ENCODE results near the gene ZNF296. TPM values are rescaled to one million over a fixed set of nuclear protein-coding genes. Genes with fewer than 3 reads are reported as not detected.

ZNF296 gene
- total and polyA plus RNA-seq, 2 of the 8 experiments (the other 6 are each of a cell fraction or from before 2014, with no cell fraction given): 2.7 to 7.5 TPM

DNA sequence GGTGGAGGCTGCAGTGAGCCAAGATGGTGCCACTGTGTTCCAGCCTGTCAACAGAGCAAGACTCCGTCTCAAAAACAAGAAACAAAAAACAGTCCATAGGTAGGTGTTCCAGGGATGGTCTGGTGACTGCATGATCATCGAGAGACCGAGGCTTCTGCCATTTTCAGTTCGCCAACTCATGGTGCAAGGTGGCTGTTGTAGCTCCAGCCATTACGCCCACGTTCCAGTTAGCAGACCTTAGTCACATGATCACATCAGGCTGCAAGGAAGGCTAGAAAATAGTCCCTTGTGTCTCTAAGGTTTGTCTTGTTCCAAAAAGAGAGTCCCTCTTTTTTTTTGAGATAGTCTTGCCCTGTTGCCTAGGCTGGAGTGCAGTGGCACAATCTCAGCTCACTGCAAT, 40.5 kb downstream of the ZNF296 start:
- H2BK20ac ChIP-seq (ENCODE audit: low read length): no peak overlapping the region
- H3K56ac ChIP-seq (replicated peaks; ENCODE audit: insufficient read length, low read depth, low read length): no peak overlapping the region
- no peak overlapping the region for H2BK15ac ChIP-seq (ENCODE audit: low read length)
- DNase-seq (ENCODE audit: low read depth in 1 of 2, low spot score in 2 of 2): no peak
- H3K4me2 ChIP-seq (ENCODE audit: insufficient read depth in 1 of 2, low read depth in 2 of 2, low read length in 2 of 2): no peak overlapping the region
- H2BK5ac ChIP-seq (ENCODE audit: low read depth, low read length): no peak overlapping the region
- ChIA-PET POLR2A (ENCODE audit: partially characterized antibody) (interaction anchor here (1.5 to 1.8 kb wide), 3 partner anchors 9 to 61 kb away, joined by 4 read pairs; no protein-coding TSS in a partner anchor), CTCF (ENCODE audit: partially characterized antibody) (interaction anchor here (0.7 kb wide), 2 partner anchors 39 to 56 kb away, joined by 3 read pairs; no protein-coding TSS in a partner anchor)
- no peak overlapping the region for H2AK5ac ChIP-seq (ENCODE audit: low read depth, low read length)
- no peak overlapping the region for H3K4ac ChIP-seq (replicated peaks; ENCODE audit: insufficient read length, low read depth, low read length)
- TF ChIP-seq MAX (IDR thresholded peaks at IDR 0.05) (no peak), YY1 (IDR thresholded peaks at IDR 0.05; ENCODE audit: low read depth, low read length) (no peak), EP300 (IDR thresholded peaks at IDR 0.05; ENCODE audit: borderline replicate concordance in 1 of 2, low read depth in 2 of 2, low read length in 2 of 2) (no peak), SP4 (IDR thresholded peaks at IDR 0.05; ENCODE audit: low read length) (no peak), KDM1A (IDR thresholded peaks at IDR 0.05; ENCODE audit: borderline replicate concordance, low read length) (peak; percentile 35; the same call in 1 of the 2 replicates), JUN (IDR thresholded peaks at IDR 0.05; ENCODE audit: low read depth, low read length) (no peak), RBBP5 (IDR thresholded peaks at IDR 0.05; ENCODE audit: borderline replicate concordance, low read depth, low read length) (no peak)
- H3K9me3 ChIP-seq (ENCODE audit: insufficient read depth in 2 of 2, low read depth in 1 of 2, low read length in 1 of 2): no peaks in the 10 kb centered on the region
- H2BK12ac ChIP-seq (ENCODE audit: low read depth, low read length): no peak overlapping the region
- H3K4me1 ChIP-seq (replicated peaks in 1 of 4; ENCODE audit: control insufficient read depth in 3 of 4, insufficient read depth in 4 of 4, low read length in 3 of 4): peaks cover 0 to 7% (median 4%) of the 10 kb centered on the region in 4 experiments; a peak in 6 of 7 replicates
- no peak overlapping the region for H4K91ac ChIP-seq (replicated peaks; ENCODE audit: insufficient read length, low read length)
- H2AFZ ChIP-seq (ENCODE audit: low read length): no peak overlapping the region
- H4K8ac ChIP-seq (ENCODE audit: extremely low read depth, insufficient read depth, low read length): no peak overlapping the region
- no peak overlapping the region for H4K5ac ChIP-seq (ENCODE audit: insufficient read length, low read depth, low read length)
- H3K79me1 ChIP-seq (ENCODE audit: low read depth, low read length): peaks cover 14% of the 10 kb centered on the region
- no peak overlapping the region for H3K4me3 ChIP-seq (ENCODE audit: extremely low read depth in 1 of 4, insufficient read depth in 2 of 4, low read depth in 3 of 4, low read length in 4 of 4)
- no peaks in the 10 kb centered on the region for H3K27me3 ChIP-seq (replicated peaks in 1 of 4; ENCODE audit: control insufficient read depth in 3 of 4, extremely low read depth in 1 of 4, insufficient read depth in 3 of 4, low read length in 3 of 4)
- no peak overlapping the region for H3K14ac ChIP-seq (ENCODE audit: insufficient read length)
- no peak overlapping the region for H2BK120ac ChIP-seq (replicated peaks; ENCODE audit: low read depth, low read length)
- H3K27ac ChIP-seq (ENCODE audit: low read depth, low read length): no peak overlapping the region
- no peak overlapping the region for H3K9ac ChIP-seq (replicated peaks in 1 of 4; ENCODE audit: extremely low read depth in 1 of 4, low read depth in 3 of 4, low read length in 3 of 4)
- peaks cover 2% of the 10 kb centered on the region for H3K23me2 ChIP-seq (ENCODE audit: low read depth, low read length)
- peaks cover 7 to 10% of the 10 kb centered on the region in 2 experiments for H4K20me1 ChIP-seq (replicated peaks in 1 of 2; ENCODE audit: control insufficient read depth in 1 of 2, insufficient read depth in 2 of 2, low read length in 2 of 2)
- no peak overlapping the region for H3K23ac ChIP-seq (ENCODE audit: insufficient read length)
- 96% methylated on average over 6 of the region's 6 CpGs; no CpG with 5 or more reads in 1 of the 2 experiments for WGBS, 2 experiments (ENCODE audit: extremely low coverage in 1 of 2, insufficient coverage in 1 of 2, insufficient read length in 1 of 2, insufficient replicate concordance in 2 of 2, low coverage in 1 of 2, low lambda C conversion rate in 2 of 2, missing lambda C conversion rate in 1 of 2)
- H3K79me2 ChIP-seq (ENCODE audit: control insufficient read depth in 1 of 2, insufficient read depth in 2 of 2, low read length in 2 of 2): peaks cover 10 to 14% of the 10 kb centered on the region in 2 experiments
- no peak overlapping the region for H3K18ac ChIP-seq (ENCODE audit: extremely low read depth, low read length)
- no peak for FAIRE-seq
- H3K36me3 ChIP-seq (ENCODE audit: control insufficient read depth in 2 of 4, insufficient read depth in 4 of 4, low read length in 3 of 4): peaks cover 0 to 13% (median 6%) of the 10 kb centered on the region in 4 experiments; a peak in 4 of 8 replicates

All from H1 (cell line).